HEK293 (cell line): Measurements from ENCODE around the gene CEP41.
A peak's percentile ranks its signal among the peaks of the same experiment; 100 is the strongest.

Experiments
- BCL11A ChIP-seq: fragments of 450-650 bp; formaldehyde crosslinking; IDR thresholded peaks from 2 replicates; pipeline ENCODE4 v1.5.1; 2016; ENCODE audit warnings: low read depth, missing biosample characterization, missing genetic modification characterization
- GLI4 ChIP-seq: fragments of 450-650 bp; formaldehyde crosslinking; IDR thresholded peaks from 2 replicates; pipeline ENCODE4 v1.5.1; 2016; ENCODE audit warnings: missing biosample characterization, missing genetic modification characterization
- GLIS1 ChIP-seq: fragments of 450-650 bp; formaldehyde crosslinking; IDR thresholded peaks from 2 replicates; pipeline ENCODE4 v1.5.1; 2016; ENCODE audit warnings: missing biosample characterization, missing genetic modification characterization
- KLF8 ChIP-seq: fragments of 450-650 bp; formaldehyde crosslinking; IDR thresholded peaks from 2 replicates; pipeline ENCODE4 v1.5.1; 2016; ENCODE audit warnings: missing biosample characterization, missing genetic modification characterization
- MEIS1 ChIP-seq: sonication (generic); formaldehyde crosslinking; IDR thresholded peaks from 2 replicates; pipeline ENCODE4 v1.8.1; 2022; ENCODE audit warnings: missing genetic modification reagents, mild to moderate bottlenecking, borderline replicate concordance
- PBX3 ChIP-seq: sonication (generic); formaldehyde crosslinking; IDR thresholded peaks from 2 replicates; pipeline ENCODE4 v1.8.1; 2022; ENCODE audit warnings: mild to moderate bottlenecking, moderate library complexity, missing genetic modification reagents
- PRDM4 ChIP-seq: fragments of 450-650 bp; formaldehyde crosslinking; IDR thresholded peaks from 2 replicates; pipeline ENCODE4 v1.5.1; 2017; ENCODE audit warnings: missing biosample characterization, missing genetic modification characterization
- RBAK ChIP-seq: fragments of 450-650 bp; formaldehyde crosslinking; IDR thresholded peaks from 2 replicates; pipeline ENCODE4 v1.5.1; 2016; ENCODE audit warnings: missing biosample characterization, missing genetic modification characterization
- SCRT2 ChIP-seq: fragments of 450-650 bp; formaldehyde crosslinking; IDR thresholded peaks from 2 replicates; pipeline ENCODE4 v1.5.1; 2016; ENCODE audit warnings: missing biosample characterization, missing genetic modification characterization
- SP3 ChIP-seq: fragments of 450-650 bp; formaldehyde crosslinking; IDR thresholded peaks from 2 replicates; pipeline ENCODE4 v1.5.1; 2016; ENCODE audit warnings: missing biosample characterization, missing genetic modification characterization
- TRIM28 ChIP-seq: IDR thresholded peaks from 2 replicates; pipeline ENCODE4 v1.6.1; 2011; ENCODE audit warnings: low read length, control low read depth, borderline replicate concordance
- ZNF157 ChIP-seq: fragments of 450-650 bp; formaldehyde crosslinking; IDR thresholded peaks from 2 replicates; pipeline ENCODE4 v1.5.1; 2016; ENCODE audit warnings: missing biosample characterization, missing genetic modification characterization
- ZNF169 ChIP-seq: fragments of 450-650 bp; formaldehyde crosslinking; IDR thresholded peaks from 2 replicates; pipeline ENCODE4 v1.5.1; 2016; ENCODE audit warnings: missing biosample characterization, missing genetic modification characterization
- ZNF18 ChIP-seq: fragments of 450-650 bp; formaldehyde crosslinking; IDR thresholded peaks from 2 replicates; pipeline ENCODE4 v1.5.1; 2016; ENCODE audit warnings: missing biosample characterization, missing genetic modification characterization
- ZNF202 ChIP-seq: fragments of 450-650 bp; formaldehyde crosslinking; IDR thresholded peaks from 2 replicates; pipeline ENCODE4 v1.5.1; 2016; ENCODE audit warnings: missing biosample characterization, missing genetic modification characterization, borderline replicate concordance
- ZNF214 ChIP-seq: fragments of 450-650 bp; formaldehyde crosslinking; IDR thresholded peaks from 2 replicates; pipeline ENCODE4 v1.5.1; 2017; ENCODE audit warnings: missing biosample characterization, mild to moderate bottlenecking, missing genetic modification characterization, borderline replicate concordance
- ZNF311 ChIP-seq: fragments of 450-650 bp; formaldehyde crosslinking; IDR thresholded peaks from 2 replicates; pipeline ENCODE4 v1.5.1; 2017; ENCODE audit warnings: missing biosample characterization, missing genetic modification characterization, borderline replicate concordance
- ZNF335 ChIP-seq: fragments of 450-650 bp; formaldehyde crosslinking; conservative IDR thresholded peaks from 2 replicates; pipeline ENCODE4 v1.5.1; 2016; ENCODE audit warnings: missing biosample characterization, missing genetic modification characterization
- ZNF350 ChIP-seq: fragments of 450-650 bp; formaldehyde crosslinking; IDR thresholded peaks from 2 replicates; pipeline ENCODE4 v1.5.0; 2017; ENCODE audit warnings: missing biosample characterization, mild to moderate bottlenecking, missing genetic modification characterization
- ZNF354C ChIP-seq: fragments of 450-650 bp; formaldehyde crosslinking; IDR thresholded peaks from 2 replicates; pipeline ENCODE4 v1.5.1; 2016; ENCODE audit warnings: missing biosample characterization, missing genetic modification characterization, low read depth, borderline replicate concordance
- ZNF398 ChIP-seq: fragments of 450-650 bp; formaldehyde crosslinking; IDR thresholded peaks from 2 replicates; pipeline ENCODE4 v1.5.1; 2017; ENCODE audit warnings: missing biosample characterization, missing genetic modification characterization
- ZNF404 ChIP-seq: fragments of 450-650 bp; formaldehyde crosslinking; IDR thresholded peaks from 2 replicates; pipeline ENCODE4 v1.5.1; 2017; ENCODE audit warnings: missing biosample characterization, missing genetic modification characterization
- ZNF423 ChIP-seq: fragments of 450-650 bp; formaldehyde crosslinking; IDR thresholded peaks from 2 replicates; pipeline ENCODE4 v1.5.1; 2016; ENCODE audit warnings: missing biosample characterization, missing genetic modification characterization
- ZNF433 ChIP-seq: fragments of 450-650 bp; formaldehyde crosslinking; IDR thresholded peaks from 2 replicates; pipeline ENCODE4 v1.5.1; 2016; ENCODE audit warnings: missing biosample characterization, missing genetic modification characterization, low read depth
- ZNF501 ChIP-seq: fragments of 450-650 bp; formaldehyde crosslinking; IDR thresholded peaks from 2 replicates; pipeline ENCODE4 v1.5.1; 2016; ENCODE audit warnings: missing biosample characterization, missing genetic modification characterization
- ZNF521 ChIP-seq: fragments of 450-650 bp; formaldehyde crosslinking; IDR thresholded peaks from 2 replicates; pipeline ENCODE4 v1.5.1; 2017; ENCODE audit warnings: missing biosample characterization, mild to moderate bottlenecking, missing genetic modification characterization
- ZNF548 ChIP-seq: fragments of 450-650 bp; formaldehyde crosslinking; IDR thresholded peaks from 2 replicates; pipeline ENCODE4 v1.5.1; 2016; ENCODE audit warnings: missing biosample characterization, missing genetic modification characterization
- ZNF621 ChIP-seq: fragments of 450-650 bp; formaldehyde crosslinking; IDR thresholded peaks from 2 replicates; pipeline ENCODE4 v1.5.1; 2017; ENCODE audit warnings: missing biosample characterization, missing genetic modification characterization
- ZNF692 ChIP-seq: fragments of 450-650 bp; formaldehyde crosslinking; IDR thresholded peaks from 2 replicates; pipeline ENCODE4 v1.5.1; 2016; ENCODE audit warnings: missing biosample characterization, missing genetic modification characterization
- ZNF747 ChIP-seq: fragments of 450-650 bp; formaldehyde crosslinking; IDR thresholded peaks from 2 replicates; pipeline ENCODE4 v1.5.1; 2016; ENCODE audit warnings: missing biosample characterization, missing genetic modification characterization
- ZNF776 ChIP-seq: fragments of 450-650 bp; formaldehyde crosslinking; IDR thresholded peaks from 2 replicates; pipeline ENCODE4 v1.5.0; 2017; ENCODE audit warnings: missing biosample characterization, missing genetic modification characterization, borderline replicate concordance
- ZNF792 ChIP-seq: fragments of 450-650 bp; formaldehyde crosslinking; IDR thresholded peaks from 2 replicates; pipeline ENCODE4 v1.5.1; 2016; ENCODE audit warnings: missing biosample characterization, missing genetic modification characterization
- ZNF837 ChIP-seq: fragments of 450-650 bp; formaldehyde crosslinking; IDR thresholded peaks from 2 replicates; pipeline ENCODE4 v1.5.1; 2016; ENCODE audit warnings: missing biosample characterization, missing genetic modification characterization

Gene CEP41

GRCh38 chr7:130440527-130441365 is at the start of gene CEP41 (continued):
- TF ChIP-seq ZNF433 (tag by site-specific recombination) (no peak), GLI4 (tag by site-specific recombination) (peak; percentile 44; the same call in 1 of the 2 replicates), MEIS1 (no peak), ZNF621 (no peak), ZNF747 (tag by site-specific recombination) (no peak), PBX3 (CRISPR knock-in tag) (no peak), ZNF398 (tag by site-specific recombination) (peak; percentile 68), ZNF202 (tag by site-specific recombination) (no peak), ZNF350 (tag by site-specific recombination) (no peak), ZNF404 (tag by site-specific recombination) (no peak), GLIS1 (tag by site-specific recombination) (peak; percentile 11; the same call in 1 of the 2 replicates), ZNF548 (tag by site-specific recombination) (no peak), ZNF354C (no peak), ZNF792 (no peak), ZNF214 (no peak), ZNF837 (no peak), ZNF501 (tag by site-specific recombination) (no peak), ZNF423 (tag by site-specific recombination) (no peak), ZNF521 (tag by site-specific recombination) (no peak), SCRT2 (tag by site-specific recombination) (peak; percentile 47; the same call in 1 of the 2 replicates), ZNF311 (no peak), BCL11A (no peak), ZNF18 (no peak), KLF8 (tag by site-specific recombination) (peak; percentile 54; the same call in 1 of the 2 replicates), SP3 (tag by site-specific recombination) (peak; percentile 91), TRIM28 (no peak), ZNF169 (no peak), RBAK (tag by site-specific recombination) (no peak), PRDM4 (no peak), ZNF157 (tag by site-specific recombination) (no peak), ZNF776 (no peak), ZNF335 (tag by site-specific recombination) (peak; percentile 79), ZNF692 (peak; percentile 44)
